ENCODE measurements around the gene RANBP1.

RANBP1 gene

GRCh38 chr22:20109411-20110358, 6.2 kb upstream of the RANBP1 start:
- TF ChIP-seq CTCF (IDR thresholded peaks at IDR 0.05; ENCODE audit: low read depth, low read length), result no peak
- no peak for DNase-seq (ENCODE audit: low read depth in 2 of 2)
- no peak overlapping the region for H3K4me3 ChIP-seq (replicated peaks in 1 of 2; ENCODE audit: low read depth in 2 of 2, low read length in 2 of 2)

- no peak for DNase-seq (ENCODE audit: low read depth in 2 of 2)
- no peak for TF ChIP-seq CTCF (IDR thresholded peaks at IDR 0.05; ENCODE audit: low read depth, low read length)
- no peak overlapping the region for H3K4me3 ChIP-seq (replicated peaks in 1 of 2; ENCODE audit: low read depth in 2 of 2, low read length in 2 of 2)
These were observed 5.4 kb upstream of the RANBP1 start for GRCh38 chr22:20110359-20110985.

- peak; percentile 30 to 42 for DNase-seq (ENCODE audit: low read depth in 2 of 2)
- no peak overlapping the region for H3K4me3 ChIP-seq (replicated peaks in 1 of 2; ENCODE audit: low read depth in 2 of 2, low read length in 2 of 2)
- peak; percentile 46 for TF ChIP-seq CTCF (IDR thresholded peaks at IDR 0.05; ENCODE audit: low read depth, low read length)
These were observed 4.7 kb upstream of the RANBP1 start for GRCh38 chr22:20111045-20111688.

DNA sequence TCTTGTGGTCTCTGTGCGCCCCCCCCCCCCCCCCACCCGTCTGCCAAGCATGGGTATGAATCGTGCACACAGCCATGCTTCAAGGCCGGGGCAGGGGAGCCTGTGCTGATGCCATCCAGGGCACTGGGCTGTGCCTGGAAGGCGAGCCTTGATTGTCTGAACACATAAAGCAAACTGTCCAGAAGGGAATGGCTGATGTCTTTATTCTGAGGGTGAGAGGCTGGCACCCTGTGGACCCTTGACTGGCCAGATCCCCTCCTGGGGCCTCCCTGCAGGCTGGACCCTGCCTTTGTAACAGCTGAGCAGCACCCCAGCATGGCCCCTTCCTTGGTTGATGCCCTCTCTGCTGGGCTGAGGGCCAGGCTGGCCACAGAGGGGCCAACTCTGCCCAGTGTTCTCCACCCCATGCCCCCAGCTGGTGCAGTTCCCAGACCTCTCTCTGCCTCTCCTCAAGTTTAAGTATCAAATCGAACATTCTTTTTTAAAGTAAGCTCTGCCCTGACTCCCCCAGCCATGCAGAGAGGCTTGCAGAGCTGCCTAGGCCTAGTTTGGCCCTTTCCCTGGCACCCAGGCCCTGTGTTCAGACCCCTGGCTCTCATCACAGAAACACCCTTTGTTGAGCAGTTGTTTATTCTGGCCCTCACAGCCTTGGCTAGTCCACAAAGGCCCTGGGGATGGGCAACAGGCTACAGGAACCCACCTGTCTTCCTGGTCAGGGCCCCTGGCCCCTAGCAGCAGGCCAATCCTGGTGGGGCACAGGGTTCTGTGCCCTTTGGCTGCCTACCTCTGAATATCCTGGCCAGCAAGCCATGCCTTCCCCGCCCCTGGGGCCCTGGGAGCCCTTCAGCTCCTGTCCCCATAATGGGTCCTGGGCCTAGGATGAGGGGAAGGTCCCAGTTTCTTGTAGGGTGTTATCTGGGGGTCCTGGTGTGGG, 3.9 kb upstream of the RANBP1 start:
- no peak for TF ChIP-seq CTCF (IDR thresholded peaks at IDR 0.05; ENCODE audit: low read depth, low read length)
- no peak overlapping the region for H3K4me3 ChIP-seq (replicated peaks in 1 of 2; ENCODE audit: low read depth in 2 of 2, low read length in 2 of 2)
- DNase-seq (ENCODE audit: low read depth in 2 of 2), result no peak

DNA sequence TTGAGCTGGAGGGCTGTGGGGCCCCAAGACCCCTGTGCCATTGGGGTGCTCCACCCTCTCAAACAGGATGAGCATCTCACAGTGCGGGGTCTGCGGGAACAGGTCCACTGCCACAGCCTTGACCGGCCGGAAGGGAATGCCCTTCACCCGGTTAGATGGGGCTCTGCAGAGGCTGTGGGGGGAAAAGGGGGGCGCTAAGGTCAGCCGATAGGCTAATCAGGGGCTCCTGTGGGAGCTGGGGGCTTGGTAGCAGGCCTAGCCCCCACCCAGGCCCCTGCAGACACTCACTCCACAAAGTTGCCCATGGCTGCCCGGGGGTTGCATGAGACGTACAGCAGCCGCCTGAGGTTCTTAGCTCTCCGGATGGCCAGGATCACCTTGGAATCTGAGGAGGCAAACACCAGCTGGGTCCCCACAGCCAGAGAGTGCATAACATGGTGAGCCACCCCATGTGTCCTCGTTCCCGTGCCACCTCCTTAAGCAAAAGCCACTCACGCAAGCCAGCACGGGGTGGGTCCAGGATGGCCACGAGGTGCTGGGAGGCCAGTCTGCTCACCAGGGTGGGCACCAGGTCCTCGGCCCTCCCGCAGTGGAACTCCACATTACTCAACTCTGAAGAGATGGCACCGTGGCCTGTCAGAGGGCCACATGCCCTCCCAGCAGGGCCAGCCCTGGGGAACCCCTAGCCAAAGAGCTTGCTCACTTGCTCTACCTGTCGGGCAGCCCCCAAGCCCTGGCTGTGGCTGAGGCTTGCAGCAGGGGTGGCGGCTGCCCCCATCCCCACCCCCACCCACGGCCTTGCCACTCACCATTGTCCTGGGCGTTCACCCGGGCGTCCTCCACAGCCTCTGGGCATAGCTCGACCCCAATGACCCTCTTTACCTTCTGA, 3.0 kb upstream of the RANBP1 start:
- TF ChIP-seq CTCF (IDR thresholded peaks at IDR 0.05; ENCODE audit: low read depth, low read length), result no peak
- no peak overlapping the region for H3K4me3 ChIP-seq (replicated peaks in 1 of 2; ENCODE audit: low read depth in 2 of 2, low read length in 2 of 2)

More for the DNA sequence above, 3.0 kb upstream of the RANBP1 start:
- no peak for DNase-seq (ENCODE audit: low read depth in 2 of 2)
